Measurements from ENCODE around the gene LRSAM1.

DNA sequence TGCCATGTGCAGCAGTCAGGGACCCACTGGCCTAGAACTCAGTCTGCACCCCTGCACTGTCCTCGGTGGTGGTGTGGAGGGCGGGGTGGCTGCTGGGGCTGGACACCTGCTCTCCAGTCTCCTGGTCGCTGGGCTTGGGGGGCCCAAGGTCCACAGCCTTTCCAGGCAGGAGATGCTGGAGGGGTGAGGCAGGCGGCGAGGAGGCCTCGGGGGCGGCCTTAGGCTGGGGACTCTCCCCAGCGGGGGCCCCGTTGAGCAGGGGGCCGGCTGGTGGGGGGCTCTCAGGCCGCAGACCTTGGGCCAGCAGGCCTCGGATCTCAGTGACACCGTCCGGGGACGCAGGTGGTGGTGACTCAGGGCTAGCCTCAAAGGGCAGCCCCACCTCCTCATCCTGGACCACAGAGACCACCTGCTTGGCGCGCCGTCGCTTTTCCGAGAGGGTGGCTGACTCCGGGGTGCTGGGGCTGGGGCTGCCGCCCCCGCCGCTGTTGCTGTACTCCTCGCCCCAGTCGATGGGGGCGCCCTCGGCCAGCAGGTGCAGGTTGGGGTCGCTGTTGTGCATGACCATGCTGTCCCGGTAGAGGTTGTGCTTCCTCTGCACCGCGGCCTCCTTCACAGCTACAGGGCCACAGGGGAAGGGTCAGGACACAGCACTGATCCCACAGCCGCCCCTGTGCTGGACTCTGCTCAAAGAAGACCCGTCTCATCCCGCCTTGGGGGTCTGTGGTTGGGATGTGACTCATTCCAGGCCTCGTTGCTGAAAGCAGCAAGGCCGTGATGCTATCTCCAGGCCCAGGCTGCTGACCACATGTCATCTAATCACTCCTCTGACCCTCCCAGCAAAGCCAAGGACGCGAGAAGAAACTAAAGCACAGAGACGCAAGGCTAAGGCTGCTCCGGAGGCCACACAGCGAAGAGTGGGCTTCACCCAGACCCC is 55.8 kb downstream of the LRSAM1 start:
- TF ChIP-seq EP300 (IDR thresholded peaks at IDR 0.05): no peak
- TF ChIP-seq, protein P1, sequence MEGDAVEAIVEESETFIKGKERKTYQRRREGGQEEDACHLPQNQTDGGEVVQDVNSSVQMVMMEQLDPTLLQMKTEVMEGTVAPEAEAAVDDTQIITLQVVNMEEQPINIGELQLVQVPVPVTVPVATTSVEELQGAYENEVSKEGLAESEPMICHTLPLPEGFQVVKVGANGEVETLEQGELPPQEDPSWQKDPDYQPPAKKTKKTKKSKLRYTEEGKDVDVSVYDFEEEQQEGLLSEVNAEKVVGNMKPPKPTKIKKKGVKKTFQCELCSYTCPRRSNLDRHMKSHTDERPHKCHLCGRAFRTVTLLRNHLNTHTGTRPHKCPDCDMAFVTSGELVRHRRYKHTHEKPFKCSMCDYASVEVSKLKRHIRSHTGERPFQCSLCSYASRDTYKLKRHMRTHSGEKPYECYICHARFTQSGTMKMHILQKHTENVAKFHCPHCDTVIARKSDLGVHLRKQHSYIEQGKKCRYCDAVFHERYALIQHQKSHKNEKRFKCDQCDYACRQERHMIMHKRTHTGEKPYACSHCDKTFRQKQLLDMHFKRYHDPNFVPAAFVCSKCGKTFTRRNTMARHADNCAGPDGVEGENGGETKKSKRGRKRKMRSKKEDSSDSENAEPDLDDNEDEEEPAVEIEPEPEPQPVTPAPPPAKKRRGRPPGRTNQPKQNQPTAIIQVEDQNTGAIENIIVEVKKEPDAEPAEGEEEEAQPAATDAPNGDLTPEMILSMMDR (IDR thresholded peaks at IDR 0.05): no peak
